Hypothalamus (tissue), 51 donors: ENCODE results near the gene SLBP.
"Not testable (repeated sequence)": the region's sequence is repeated elsewhere in the genome, so short reads cannot be mapped to it uniquely, and the experiment has no call there.

Experiments used
- DNase-seq, 51 donors: peaks; one replicate each; lab custom pipeline; 2025; lab: John Stamatoyannopoulos, UW

Gene SLBP

GRCh38 chr4:1683261-1683735 is 28.8 kb downstream of the SLBP start:
- DNase-seq, result peak in 6 of 51 donors; percentile 11 to 44 (median 24)

GRCh38 chr4:1682860-1683259 is 29.3 kb downstream of the SLBP start:
- DNase-seq, result no peak

- DNase-seq, result no peak
Measured at GRCh38 chr4:1678244-1678643, 33.9 kb downstream of the SLBP start.

- DNase-seq, result no peak
Measured at GRCh38 chr4:1676605-1677525, 35.3 kb downstream of the SLBP start.

- no peak for DNase-seq
Measured at GRCh38 chr4:1675802-1676137, 36.3 kb downstream of the SLBP start.

GRCh38 chr4:1675136-1675801 is 36.9 kb downstream of the SLBP start:
- DNase-seq, result no peak

GRCh38 chr4:1674682-1675081 is 37.4 kb downstream of the SLBP start:
- DNase-seq, result peak in 17 of 51 donors; percentile 10 to 68 (median 41)

GRCh38 chr4:1673671-1674070 is 38.4 kb downstream of the SLBP start:
- no peak for DNase-seq

- not testable (repeated sequence) for DNase-seq
Measured at GRCh38 chr4:1671011-1671410, 41.1 kb downstream of the SLBP start.

GRCh38 chr4:1670279-1670678 is 41.8 kb downstream of the SLBP start:
- no peak for DNase-seq

GRCh38 chr4:1669850-1670249 is 42.3 kb downstream of the SLBP start:
- no peak for DNase-seq

GRCh38 chr4:1669270-1669669 is 42.8 kb downstream of the SLBP start:
- DNase-seq, result no peak

GRCh38 chr4:1668488-1668840 is 43.7 kb downstream of the SLBP start:
- no peak for DNase-seq

GRCh38 chr4:1667273-1667672 is 44.8 kb downstream of the SLBP start:
- DNase-seq, result no peak

GRCh38 chr4:1666391-1666790 is 45.7 kb downstream of the SLBP start:
- DNase-seq, result no peak

GRCh38 chr4:1664141-1664540 is 48.0 kb downstream of the SLBP start:
- DNase-seq, result no peak

- no peak for DNase-seq
Measured at GRCh38 chr4:1663549-1663948, 48.6 kb downstream of the SLBP start.

GRCh38 chr4:1661695-1662094 is 50.4 kb downstream of the SLBP start:
- DNase-seq, result no peak

GRCh38 chr4:1660948-1661677 is 51.0 kb downstream of the SLBP start:
- no peak for DNase-seq

- no peak for DNase-seq
Measured at GRCh38 chr4:1659104-1660043, 52.7 kb downstream of the SLBP start.
